Measurements from ENCODE around the gene AGR3.
A peak's percentile ranks its signal among the peaks of the same experiment; 100 is the strongest.

Gene AGR3

GRCh38 chr7:16840094-16840493, 41.7 kb downstream of the AGR3 start:
- no peak overlapping the region for H3K4ac ChIP-seq (ENCODE audit: low read depth, low read length)
- H3K79me2 ChIP-seq (ENCODE audit: control insufficient read depth, insufficient read depth, low read length): no peaks in the 10 kb centered on the region
- no peak overlapping the region for H3K56ac ChIP-seq (ENCODE audit: low read length)
- H3K4me3 ChIP-seq (ENCODE audit: low read length): no peak overlapping the region
- H3K27ac ChIP-seq (ENCODE audit: low read depth, low read length): no peak overlapping the region
- H2BK120ac ChIP-seq (ENCODE audit: low read depth, low read length): no peak overlapping the region
- H2AK5ac ChIP-seq (ENCODE audit: low read length): no peak overlapping the region
- H3K18ac ChIP-seq (ENCODE audit: low read length): no peak overlapping the region
- no peak overlapping the region for H3K23ac ChIP-seq (ENCODE audit: low read length)
- no peak overlapping the region for H2BK15ac ChIP-seq (replicated peaks; ENCODE audit: low read depth)
- no peaks in the 10 kb centered on the region for H3K36me3 ChIP-seq (ENCODE audit: control insufficient read depth, insufficient read depth, low read length)
- DNase-seq: peak; percentile 39
- H4K5ac ChIP-seq (ENCODE audit: low read length): no peak overlapping the region
- no peak overlapping the region for H3K9ac ChIP-seq (ENCODE audit: low read length)
- no peak overlapping the region for H3K4me2 ChIP-seq (ENCODE audit: low read length)
- no peaks in the 10 kb centered on the region for H3K27me3 ChIP-seq (ENCODE audit: insufficient read depth, low read length, poor library complexity)
- no CpG with 5 or more reads among the region's 6 CpGs for WGBS (ENCODE audit: extremely low coverage, insufficient coverage, low lambda C conversion rate)
- no peak overlapping the region for H2BK5ac ChIP-seq (ENCODE audit: low read length)
- no peak overlapping the region for H4K8ac ChIP-seq (ENCODE audit: low read depth, low read length)
- no peaks in the 10 kb centered on the region for H3K79me1 ChIP-seq (ENCODE audit: low read length)
- H3K4me1 ChIP-seq (ENCODE audit: control insufficient read depth, low read depth, low read length): no peaks in the 10 kb centered on the region

GRCh38 chr7:16839646-16840045, 42.1 kb downstream of the AGR3 start:
- Histone ChIP-seq H3K4me1 (ENCODE audit: control insufficient read depth, low read depth, low read length) (no peaks in the 10 kb centered on the region), H3K23ac (ENCODE audit: low read length) (no peak overlapping the region), H2BK15ac (replicated peaks; ENCODE audit: low read depth) (no peak overlapping the region), H2AK5ac (ENCODE audit: low read length) (no peak overlapping the region), H3K4me3 (ENCODE audit: low read length) (no peak overlapping the region), H3K36me3 (ENCODE audit: control insufficient read depth, insufficient read depth, low read length) (no peaks in the 10 kb centered on the region), H3K79me1 (ENCODE audit: low read length) (no peaks in the 10 kb centered on the region), H2BK120ac (ENCODE audit: low read depth, low read length) (no peak overlapping the region), H2BK5ac (ENCODE audit: low read length) (no peak overlapping the region), H4K8ac (ENCODE audit: low read depth, low read length) (no peak overlapping the region), H3K18ac (ENCODE audit: low read length) (no peak overlapping the region), H3K56ac (ENCODE audit: low read length) (no peak overlapping the region), H3K27me3 (ENCODE audit: insufficient read depth, low read length, poor library complexity) (no peaks in the 10 kb centered on the region), H3K9ac (ENCODE audit: low read length) (no peak overlapping the region), H4K5ac (ENCODE audit: low read length) (no peak overlapping the region), H3K4ac (ENCODE audit: low read depth, low read length) (no peak overlapping the region), H3K79me2 (ENCODE audit: control insufficient read depth, insufficient read depth, low read length) (no peaks in the 10 kb centered on the region), H3K4me2 (ENCODE audit: low read length) (no peak overlapping the region), H3K27ac (ENCODE audit: low read depth, low read length) (no peak overlapping the region)
- no CpG with 5 or more reads among the region's 2 CpGs for WGBS (ENCODE audit: extremely low coverage, insufficient coverage, low lambda C conversion rate)
- no peak for DNase-seq

DNA sequence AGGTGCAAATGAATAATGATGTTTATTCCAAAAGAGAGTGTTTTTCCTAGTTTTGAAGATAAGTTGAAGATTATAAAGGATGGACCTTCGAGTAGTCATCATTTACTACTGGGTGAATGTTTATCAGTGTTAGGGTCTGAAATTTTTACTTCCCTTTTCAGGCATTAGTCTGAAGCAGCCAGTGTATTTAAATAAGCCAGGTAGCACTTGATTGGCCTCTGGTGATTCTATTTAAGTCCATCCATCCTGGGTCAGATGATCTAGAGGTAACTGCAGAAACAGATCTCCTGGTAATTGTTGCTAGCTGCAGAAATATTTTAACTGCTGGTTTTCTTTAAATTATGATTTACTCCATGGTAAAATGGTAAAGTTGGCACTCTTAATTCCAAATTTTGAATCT, 42.9 kb downstream of the AGR3 start:
- Histone ChIP-seq H3K9ac (ENCODE audit: low read length) (no peak overlapping the region), H2BK15ac (replicated peaks; ENCODE audit: low read depth) (no peak overlapping the region), H2BK5ac (ENCODE audit: low read length) (no peak overlapping the region), H3K4me3 (ENCODE audit: low read length) (no peak overlapping the region), H3K36me3 (ENCODE audit: control insufficient read depth, insufficient read depth, low read length) (no peaks in the 10 kb centered on the region), H3K18ac (ENCODE audit: low read length) (no peak overlapping the region), H2AK5ac (ENCODE audit: low read length) (no peak overlapping the region), H3K27me3 (ENCODE audit: insufficient read depth, low read length, poor library complexity) (no peaks in the 10 kb centered on the region), H3K56ac (ENCODE audit: low read length) (no peak overlapping the region), H3K27ac (ENCODE audit: low read depth, low read length) (no peak overlapping the region), H4K8ac (ENCODE audit: low read depth, low read length) (no peak overlapping the region), H3K4me1 (ENCODE audit: control insufficient read depth, low read depth, low read length) (no peaks in the 10 kb centered on the region), H3K23ac (ENCODE audit: low read length) (no peak overlapping the region), H4K5ac (ENCODE audit: low read length) (no peak overlapping the region), H3K79me2 (ENCODE audit: control insufficient read depth, insufficient read depth, low read length) (no peaks in the 10 kb centered on the region), H3K4me2 (ENCODE audit: low read length) (no peak overlapping the region), H3K79me1 (ENCODE audit: low read length) (no peaks in the 10 kb centered on the region), H3K4ac (ENCODE audit: low read depth, low read length) (no peak overlapping the region), H2BK120ac (ENCODE audit: low read depth, low read length) (no peak overlapping the region)
- 100% methylated on average over 1 of the region's 1 CpG for WGBS (ENCODE audit: extremely low coverage, insufficient coverage, low lambda C conversion rate)
- no peak for DNase-seq

- Histone ChIP-seq H3K9ac (ENCODE audit: low read length) (no peak overlapping the region), H2BK5ac (ENCODE audit: low read length) (no peak overlapping the region), H3K79me2 (ENCODE audit: control insufficient read depth, insufficient read depth, low read length) (no peaks in the 10 kb centered on the region), H3K36me3 (ENCODE audit: control insufficient read depth, insufficient read depth, low read length) (no peaks in the 10 kb centered on the region), H4K8ac (ENCODE audit: low read depth, low read length) (no peak overlapping the region), H3K4me3 (ENCODE audit: low read length) (no peak overlapping the region), H3K4me1 (ENCODE audit: control insufficient read depth, low read depth, low read length) (no peaks in the 10 kb centered on the region), H3K18ac (ENCODE audit: low read length) (no peak overlapping the region), H3K27ac (ENCODE audit: low read depth, low read length) (no peak overlapping the region), H3K79me1 (ENCODE audit: low read length) (no peaks in the 10 kb centered on the region), H3K56ac (ENCODE audit: low read length) (no peak overlapping the region), H3K4me2 (ENCODE audit: low read length) (no peak overlapping the region), H3K4ac (ENCODE audit: low read depth, low read length) (no peak overlapping the region), H2BK15ac (replicated peaks; ENCODE audit: low read depth) (no peak overlapping the region), H3K23ac (ENCODE audit: low read length) (no peak overlapping the region), H2BK120ac (ENCODE audit: low read depth, low read length) (no peak overlapping the region), H3K27me3 (ENCODE audit: insufficient read depth, low read length, poor library complexity) (no peaks in the 10 kb centered on the region), H2AK5ac (ENCODE audit: low read length) (no peak overlapping the region), H4K5ac (ENCODE audit: low read length) (no peak overlapping the region)
- no CpG with 5 or more reads among the region's 3 CpGs for WGBS (ENCODE audit: extremely low coverage, insufficient coverage, low lambda C conversion rate)
- no peak for DNase-seq
Measured at GRCh38 chr7:16838386-16838785, 43.4 kb downstream of the AGR3 start.

- H3K4me3 ChIP-seq (ENCODE audit: low read length): no peak overlapping the region
- no peak overlapping the region for H3K56ac ChIP-seq (ENCODE audit: low read length)
- H2BK5ac ChIP-seq (ENCODE audit: low read length): no peak overlapping the region
- H3K23ac ChIP-seq (ENCODE audit: low read length): no peak overlapping the region
- H4K5ac ChIP-seq (ENCODE audit: low read length): no peak overlapping the region
- no peaks in the 10 kb centered on the region for H3K79me1 ChIP-seq (ENCODE audit: low read length)
- H4K8ac ChIP-seq (ENCODE audit: low read depth, low read length): no peak overlapping the region
- H2AK5ac ChIP-seq (ENCODE audit: low read length): no peak overlapping the region
- no peak overlapping the region for H3K4me2 ChIP-seq (ENCODE audit: low read length)
- H3K4ac ChIP-seq (ENCODE audit: low read depth, low read length): no peak overlapping the region
- no peak overlapping the region for H2BK120ac ChIP-seq (ENCODE audit: low read depth, low read length)
- no peak overlapping the region for H3K27ac ChIP-seq (ENCODE audit: low read depth, low read length)
- WGBS (ENCODE audit: extremely low coverage, insufficient coverage, low lambda C conversion rate): no CpG with 5 or more reads among the region's 5 CpGs
- no peak overlapping the region for H3K9ac ChIP-seq (ENCODE audit: low read length)
- no peaks in the 10 kb centered on the region for H3K79me2 ChIP-seq (ENCODE audit: control insufficient read depth, insufficient read depth, low read length)
- no peak overlapping the region for H2BK15ac ChIP-seq (replicated peaks; ENCODE audit: low read depth)
- DNase-seq: no peak
- no peaks in the 10 kb centered on the region for H3K27me3 ChIP-seq (ENCODE audit: insufficient read depth, low read length, poor library complexity)
- no peaks in the 10 kb centered on the region for H3K36me3 ChIP-seq (ENCODE audit: control insufficient read depth, insufficient read depth, low read length)
- no peak overlapping the region for H3K18ac ChIP-seq (ENCODE audit: low read length)
- H3K4me1 ChIP-seq (ENCODE audit: control insufficient read depth, low read depth, low read length): no peaks in the 10 kb centered on the region
Measured at GRCh38 chr7:16836481-16836880, 45.3 kb downstream of the AGR3 start.

DNA sequence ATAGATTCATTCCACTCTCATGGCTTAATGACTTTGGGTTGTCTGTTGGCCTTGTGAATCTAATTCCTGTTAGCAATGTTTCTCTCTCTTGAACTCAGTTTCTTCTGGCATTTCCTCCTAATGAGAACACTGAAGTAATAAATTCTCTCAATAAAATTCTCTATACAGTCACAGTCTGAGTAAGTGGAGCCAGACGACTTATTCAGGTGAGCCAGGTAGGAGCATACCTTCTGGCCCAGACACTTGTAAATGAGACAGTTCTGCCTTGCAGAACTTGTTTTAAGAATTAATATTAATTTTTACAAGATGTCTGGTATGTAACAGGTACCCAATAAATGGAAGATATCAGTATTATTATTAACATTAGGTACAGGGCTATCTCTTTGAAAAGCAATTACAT, 48.4 kb downstream of the AGR3 start:
- H3K36me3 ChIP-seq (ENCODE audit: control insufficient read depth, insufficient read depth, low read length): no peaks in the 10 kb centered on the region
- no peak overlapping the region for H2BK15ac ChIP-seq (replicated peaks; ENCODE audit: low read depth)
- H2AK5ac ChIP-seq (ENCODE audit: low read length): no peak overlapping the region
- no peak overlapping the region for H3K4me2 ChIP-seq (ENCODE audit: low read length)
- DNase-seq: no peak
- no peak overlapping the region for H3K23ac ChIP-seq (ENCODE audit: low read length)
- H3K27ac ChIP-seq (ENCODE audit: low read depth, low read length): no peak overlapping the region
- no peaks in the 10 kb centered on the region for H3K79me1 ChIP-seq (ENCODE audit: low read length)
- H3K79me2 ChIP-seq (ENCODE audit: control insufficient read depth, insufficient read depth, low read length): no peaks in the 10 kb centered on the region
- no peak overlapping the region for H3K56ac ChIP-seq (ENCODE audit: low read length)
- H3K4me3 ChIP-seq (ENCODE audit: low read length): no peak overlapping the region
- no peaks in the 10 kb centered on the region for H3K4me1 ChIP-seq (ENCODE audit: control insufficient read depth, low read depth, low read length)
- no peak overlapping the region for H4K5ac ChIP-seq (ENCODE audit: low read length)
- H3K27me3 ChIP-seq (ENCODE audit: insufficient read depth, low read length, poor library complexity): no peaks in the 10 kb centered on the region
- H4K8ac ChIP-seq (ENCODE audit: low read depth, low read length): no peak overlapping the region
- no peak overlapping the region for H2BK5ac ChIP-seq (ENCODE audit: low read length)
- H3K9ac ChIP-seq (ENCODE audit: low read length): no peak overlapping the region
- no peak overlapping the region for H3K4ac ChIP-seq (ENCODE audit: low read depth, low read length)
- WGBS (ENCODE audit: extremely low coverage, insufficient coverage, low lambda C conversion rate): no CpG with 5 or more reads among the region's 1 CpG
- no peak overlapping the region for H3K18ac ChIP-seq (ENCODE audit: low read length)
- no peak overlapping the region for H2BK120ac ChIP-seq (ENCODE audit: low read depth, low read length)

Data from mesendoderm (in vitro differentiated cells).